Neuronal stem cell (in vitro differentiated cells): ENCODE data around the gene GRAP2.

Experiments used
- DNase-seq: peaks from one replicate; pipeline ENCODE4 v3.0.0-alpha.2; 2013; ENCODE audit warnings: low spot score
- H2AFZ ChIP-seq: one replicate; pipeline ENCODE4 v1.6.1; 2013; ENCODE audit warnings: mild to moderate bottlenecking, low read length, inconsistent platforms
- H2AK5ac ChIP-seq: 2 replicates; pipeline ENCODE4 v1.6.1; 2013; ENCODE audit warnings: low read depth, mild to moderate bottlenecking, inconsistent platforms, low read length, moderate library complexity, mixed read lengths
- H2BK120ac ChIP-seq: 2 replicates; pipeline ENCODE4 v1.6.1; 2013; ENCODE audit warnings: low read depth, mild to moderate bottlenecking, inconsistent platforms, low read length, moderate library complexity, mixed read lengths
- H2BK12ac ChIP-seq: one replicate; pipeline ENCODE4 v1.6.1; 2013; ENCODE audit warnings: low read length, inconsistent platforms
- H2BK15ac ChIP-seq: 2 replicates; pipeline ENCODE4 v1.6.1; 2013; ENCODE audit warnings: mild to moderate bottlenecking, low read length, inconsistent platforms, mixed read lengths
- H2BK5ac ChIP-seq: one replicate; pipeline ENCODE4 v1.6.1; 2013; ENCODE audit warnings: inconsistent platforms, mild to moderate bottlenecking, low read length, moderate library complexity
- H3K14ac ChIP-seq: one replicate; pipeline ENCODE4 v1.6.1; 2013; ENCODE audit warnings: low read length, inconsistent platforms
- H3K18ac ChIP-seq: 2 replicates; pipeline ENCODE4 v1.6.1; 2013; ENCODE audit warnings: low read length, inconsistent platforms
- H3K23ac ChIP-seq: 2 replicates; pipeline ENCODE4 v1.6.1; 2013; ENCODE audit warnings: low read depth, mild to moderate bottlenecking, mixed read lengths, low read length, inconsistent platforms; ENCODE audit not compliant: poor library complexity
- H3K27ac ChIP-seq: replicated peaks from 3 replicates; pipeline ENCODE4 v1.5.1; 2013; ENCODE audit warnings: low read length, inconsistent platforms
- H3K27me3 ChIP-seq, 3 experiments: 2 replicates each; pipeline ENCODE4 v1.6.1; 2013; ENCODE audit warnings: low read length in 3 of 3, mild to moderate bottlenecking in 2 of 3, inconsistent platforms in 1 of 3, low read depth in 1 of 3, mixed read lengths in 1 of 3, moderate library complexity in 1 of 3; ENCODE audit not compliant: control insufficient read depth in 3 of 3, insufficient read depth in 3 of 3
- H3K36me3 ChIP-seq, 2 donors: replicated peaks in 1 of 2; 2 replicates each; pipeline ENCODE4 v1.6.1; 2013; ENCODE audit warnings: low read length in 2 of 2; ENCODE audit not compliant: control insufficient read depth in 2 of 2, insufficient read depth in 2 of 2
- H3K4ac ChIP-seq: 2 replicates; pipeline ENCODE4 v1.6.1; 2013; ENCODE audit warnings: inconsistent platforms, mild to moderate bottlenecking, low read length, moderate library complexity
- H3K4me1 ChIP-seq, 2 donors: 1 replicate in 1 of 2; 2 replicates in 1 of 2; pipeline ENCODE4 v1.6.1; 2013; ENCODE audit warnings: low read length in 2 of 2, low read depth in 1 of 2; ENCODE audit not compliant: control insufficient read depth in 2 of 2, insufficient read depth in 1 of 2
- H3K4me2 ChIP-seq: one replicate; pipeline ENCODE4 v1.6.1; 2013; ENCODE audit warnings: mild to moderate bottlenecking, low read length, inconsistent platforms; ENCODE audit not compliant: insufficient read depth, poor library complexity, severe bottlenecking
- H3K4me3 ChIP-seq, 2 donors: 2 replicates each; pipeline ENCODE4 v1.5.1; 2013; ENCODE audit warnings: low read length in 2 of 2, mild to moderate bottlenecking in 2 of 2, inconsistent platforms in 1 of 2, moderate library complexity in 1 of 2
- H3K79me1 ChIP-seq: one replicate; pipeline ENCODE4 v1.6.1; 2013; ENCODE audit warnings: low read depth, mild to moderate bottlenecking, inconsistent platforms, low read length, moderate library complexity
- H3K9ac ChIP-seq: one replicate; pipeline ENCODE4 v1.6.1; 2013; ENCODE audit warnings: mild to moderate bottlenecking, low read depth, low read length, inconsistent platforms; ENCODE audit not compliant: poor library complexity
- H3K9me3 ChIP-seq, 2 donors: replicated peaks in 1 of 2; 2 replicates each; pipeline versions ENCODE3 to v1.6.1; 2013; ENCODE audit warnings: low read length in 2 of 2, mild to moderate bottlenecking in 2 of 2, inconsistent platforms in 1 of 2, low read depth in 1 of 2, mixed read lengths in 1 of 2, moderate library complexity in 1 of 2; ENCODE audit not compliant: control insufficient read depth in 2 of 2, insufficient read depth in 1 of 2
- H4K8ac ChIP-seq: one replicate; pipeline ENCODE4 v1.6.1; 2013; ENCODE audit warnings: low read depth, mild to moderate bottlenecking, inconsistent platforms, low read length, moderate library complexity
- H4K91ac ChIP-seq: one replicate; pipeline ENCODE4 v1.6.1; 2013; ENCODE audit warnings: low read length, low read depth, mild to moderate bottlenecking, inconsistent platforms; ENCODE audit not compliant: poor library complexity
- WGBS, 2 donors: extraction: QIAGEN DNeasy Blood & Tissue Kit; methylation state at CpG; one replicate each; pipeline ENCODE4 v1.1.7; 2013; ENCODE audit warnings: missing lambda C conversion rate in 2 of 2, mixed read lengths in 1 of 2; ENCODE audit not compliant: insufficient read length in 2 of 2, insufficient replicate concordance in 1 of 2; ENCODE audit errors: extremely low coverage in 2 of 2; 5-methylcytosine and 5-hydroxymethylcytosine counted together

Gene GRAP2

DNA sequence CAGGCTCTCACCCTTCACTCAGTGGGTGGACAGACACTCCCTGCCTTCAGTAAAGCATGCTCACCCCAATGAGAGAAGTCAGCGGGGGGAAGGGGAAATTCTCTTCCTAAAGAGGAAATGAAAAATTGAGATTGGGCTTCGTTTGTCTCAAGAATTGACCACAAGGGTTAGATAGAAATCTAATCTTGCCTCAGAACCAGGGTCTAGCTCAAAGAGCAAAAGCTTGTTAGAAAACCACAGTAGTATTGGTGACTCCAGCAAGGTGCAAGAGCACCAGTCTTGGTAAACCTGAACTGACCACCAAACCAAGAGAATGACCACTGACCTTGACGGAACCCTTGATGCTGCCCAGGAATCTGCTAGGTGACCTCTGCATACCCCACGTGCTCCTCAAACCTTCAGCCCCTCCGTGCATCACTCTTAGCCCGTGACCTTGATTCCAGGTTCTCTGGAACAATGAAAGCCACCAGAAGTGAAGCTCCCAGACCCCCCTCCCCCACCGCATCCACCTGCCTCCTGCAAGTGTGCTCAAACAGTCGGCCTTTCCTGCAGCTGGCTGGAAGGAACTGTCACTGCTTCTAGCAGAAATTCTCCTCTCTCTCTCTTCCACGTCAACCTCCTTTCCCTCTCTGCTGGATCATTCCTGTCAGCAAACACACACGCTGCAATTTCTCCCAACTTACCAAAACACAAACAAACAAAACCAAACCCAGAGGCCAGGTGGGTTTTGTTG is 56.2 kb downstream of the GRAP2 start:
- H3K79me1 ChIP-seq = no peaks in the 10 kb centered on the region
- H2BK12ac ChIP-seq = no peak overlapping the region
- no CpG with 5 or more reads among the region's 10 CpGs for WGBS, 2 donors
- no peak overlapping the region for H4K8ac ChIP-seq
- H3K27ac ChIP-seq = no peak overlapping the region
- no peak overlapping the region for H4K91ac ChIP-seq
- no peak overlapping the region for H3K23ac ChIP-seq
- no peak overlapping the region for H2BK120ac ChIP-seq
- no peak overlapping the region for H2AK5ac ChIP-seq
- H3K14ac ChIP-seq = no peak overlapping the region
- H3K36me3 ChIP-seq = no peaks in the 10 kb centered on the region
- H3K9ac ChIP-seq = no peak overlapping the region
- H3K4me3 ChIP-seq = no peak overlapping the region
- H2AFZ ChIP-seq = no peak overlapping the region
- no peak overlapping the region for H3K4me2 ChIP-seq
- no peak overlapping the region for H3K18ac ChIP-seq
- H3K4ac ChIP-seq = no peak overlapping the region
- DNase-seq = no peak
- H3K9me3 ChIP-seq = no peaks in the 10 kb centered on the region
- H2BK15ac ChIP-seq = no peak overlapping the region
- no peak overlapping the region for H2BK5ac ChIP-seq
- H3K4me1 ChIP-seq = peaks cover 0 to 7% of the 10 kb centered on the region in 2 donors
- peaks cover 0 to 20% (median 0%) of the 10 kb centered on the region in 3 experiments for H3K27me3 ChIP-seq

DNA sequence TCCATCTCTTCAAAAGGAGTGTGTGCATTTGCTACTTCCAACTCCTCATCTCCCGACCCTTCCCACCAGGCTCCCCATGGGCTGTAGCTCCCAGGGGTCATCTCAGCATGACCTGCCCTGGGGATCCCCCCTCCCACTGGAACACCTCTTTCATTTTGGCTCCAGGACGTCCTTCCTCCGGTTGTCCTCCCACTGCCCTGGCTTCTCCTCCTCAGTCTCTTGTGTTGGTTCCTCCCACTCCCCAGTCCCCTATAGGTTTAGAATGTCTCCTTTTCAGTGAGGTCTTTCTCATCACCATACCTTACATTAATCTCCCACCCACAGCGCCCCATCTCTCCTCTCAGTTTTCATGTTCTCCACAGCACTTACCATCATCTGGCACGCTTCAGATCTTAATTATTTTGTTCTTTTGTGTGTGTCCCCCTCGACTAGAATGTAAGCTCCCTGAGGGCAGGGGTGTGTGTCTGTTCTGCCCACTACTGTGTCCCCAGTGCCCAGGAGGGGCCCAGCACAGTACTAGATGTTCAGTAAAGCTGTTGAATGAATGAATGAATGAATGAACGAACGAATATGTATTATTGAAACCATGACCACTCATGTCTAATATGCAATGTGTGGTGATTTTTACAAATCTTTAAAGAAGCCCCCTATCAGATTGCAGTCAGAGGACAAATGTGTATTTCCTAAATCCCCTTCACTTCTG is 57.3 kb downstream of the GRAP2 start:
- Histone ChIP-seq H4K91ac (no peak overlapping the region), H3K9me3 (no peaks in the 10 kb centered on the region), H4K8ac (no peak overlapping the region), H3K23ac (no peak overlapping the region), H3K9ac (no peak overlapping the region), H2BK5ac (no peak overlapping the region), H3K4me1 (peaks cover 0 to 7% of the 10 kb centered on the region in 2 donors), H3K4ac (no peak overlapping the region), H2AK5ac (no peak overlapping the region), H3K14ac (no peak overlapping the region), H2BK12ac (no peak overlapping the region), H2AFZ (no peak overlapping the region), H3K27me3 (peaks cover 0 to 20% (median 0%) of the 10 kb centered on the region in 3 experiments), H3K4me3 (no peak overlapping the region), H2BK120ac (no peak overlapping the region), H3K36me3 (no peaks in the 10 kb centered on the region), H3K79me1 (no peaks in the 10 kb centered on the region), H3K4me2 (no peak overlapping the region), H3K18ac (no peak overlapping the region), H2BK15ac (no peak overlapping the region), H3K27ac (no peak overlapping the region)
- no CpG with 5 or more reads among the region's 8 CpGs for WGBS, 2 donors
- DNase-seq = no peak

DNA sequence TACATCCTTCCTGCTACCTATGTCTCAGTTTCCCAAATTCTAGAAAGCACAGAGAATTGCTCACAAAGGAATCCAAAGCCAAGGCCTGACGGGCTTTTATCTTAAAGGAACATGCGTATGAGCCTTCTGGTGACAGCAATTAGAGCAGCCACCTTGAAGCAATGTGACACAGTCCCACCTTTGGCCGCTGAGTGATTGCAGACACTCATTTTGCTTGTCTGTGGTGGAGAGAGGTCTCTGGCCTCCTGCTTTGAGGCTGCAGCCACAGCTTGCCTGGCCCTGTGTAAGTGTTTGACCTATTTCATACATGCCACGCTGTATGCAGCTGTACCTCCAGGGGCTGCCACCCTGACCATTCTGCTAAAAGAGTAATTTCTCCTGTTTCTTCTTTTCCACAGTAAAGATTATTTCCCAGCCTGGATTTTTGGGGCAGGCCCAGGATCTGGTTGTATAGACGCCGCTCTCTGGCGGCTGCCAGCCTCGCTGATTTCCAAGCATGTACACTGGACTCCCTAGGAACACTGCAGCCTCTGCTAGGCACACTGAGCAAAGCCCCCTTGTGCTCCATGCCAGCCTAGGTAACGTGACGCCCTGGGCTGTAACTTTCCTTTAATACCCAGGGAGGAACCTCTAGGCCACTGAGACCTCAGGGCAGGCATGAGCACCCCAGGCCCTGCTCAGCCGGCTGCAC is 58.2 kb downstream of the GRAP2 start:
- no peak overlapping the region for H3K4me2 ChIP-seq
- H3K27ac ChIP-seq = no peak overlapping the region
- no peaks in the 10 kb centered on the region for H3K9me3 ChIP-seq
- H2BK5ac ChIP-seq = no peak overlapping the region
- no peaks in the 10 kb centered on the region for H3K79me1 ChIP-seq
- no peaks in the 10 kb centered on the region for H3K36me3 ChIP-seq
- H4K91ac ChIP-seq = no peak overlapping the region
- no peak overlapping the region for H3K4ac ChIP-seq
- H3K27me3 ChIP-seq = peaks cover 0 to 20% (median 0%) of the 10 kb centered on the region in 3 experiments
- peak overlapping the region; percentile 67 for H2AFZ ChIP-seq
- no peak overlapping the region for H4K8ac ChIP-seq
- no peak overlapping the region for H2BK12ac ChIP-seq
- no peak overlapping the region for H3K4me3 ChIP-seq
- H2BK15ac ChIP-seq = no peak overlapping the region
- DNase-seq = no peak
- peaks cover 0 to 7% of the 10 kb centered on the region in 2 donors for H3K4me1 ChIP-seq
- H2AK5ac ChIP-seq = no peak overlapping the region
- H2BK120ac ChIP-seq = no peak overlapping the region
- no CpG with 5 or more reads among the region's 11 CpGs for WGBS, 2 donors
- no peak overlapping the region for H3K9ac ChIP-seq
- peak overlapping the region; percentile 32 for H3K18ac ChIP-seq
- no peak overlapping the region for H3K23ac ChIP-seq
- H3K14ac ChIP-seq = no peak overlapping the region
